Mesenchymal stem cell (in vitro differentiated cells and primary cell): Measurements from ENCODE around the gene MED8.

ENCODE experiments used
- DNase-seq: peaks from one replicate; pipeline ENCODE4 v3.0.0-alpha.2; 2013
- H2AFZ ChIP-seq: one replicate; pipeline ENCODE4 v1.6.1; 2013; ENCODE audit warnings: low read depth, mild to moderate bottlenecking, control low read depth, inconsistent platforms, low read length, moderate library complexity
- H2AK5ac ChIP-seq: 2 replicates; pipeline ENCODE4 v1.6.1; 2013; ENCODE audit warnings: low read length, moderate library complexity, mild to moderate bottlenecking, inconsistent platforms; ENCODE audit not compliant: severe bottlenecking
- H2BK120ac ChIP-seq: one replicate; pipeline ENCODE4 v1.6.1; 2013; ENCODE audit warnings: low read depth, mild to moderate bottlenecking, inconsistent platforms, low read length, moderate library complexity
- H2BK12ac ChIP-seq, 2 experiments: one replicate each; pipeline ENCODE4 v1.6.1; 2013; ENCODE audit warnings: inconsistent platforms in 2 of 2, low read length in 2 of 2, mild to moderate bottlenecking in 2 of 2, moderate library complexity in 2 of 2, control low read depth in 1 of 2
- H2BK15ac ChIP-seq: one replicate; pipeline ENCODE4 v1.6.1; 2013; ENCODE audit warnings: mild to moderate bottlenecking, low read depth, inconsistent platforms; ENCODE audit not compliant: poor library complexity, severe bottlenecking
- H2BK5ac ChIP-seq: 2 replicates; pipeline ENCODE4 v1.6.1; 2013; ENCODE audit warnings: low read depth, mild to moderate bottlenecking, low read length, control low read depth, inconsistent platforms; ENCODE audit not compliant: poor library complexity, severe bottlenecking
- H3K14ac ChIP-seq, 2 experiments: one replicate each; pipeline ENCODE4 v1.6.1; 2013; ENCODE audit warnings: inconsistent platforms in 2 of 2, low read length in 2 of 2, control low read depth in 1 of 2, mild to moderate bottlenecking in 1 of 2, moderate library complexity in 1 of 2
- H3K18ac ChIP-seq, 2 experiments: one replicate each; pipeline ENCODE4 v1.6.1; 2013; ENCODE audit warnings: inconsistent platforms in 2 of 2, low read length in 2 of 2, control low read depth in 1 of 2, low read depth in 1 of 2, mild to moderate bottlenecking in 1 of 2
- H3K23ac ChIP-seq, 2 experiments: one replicate each; pipeline ENCODE4 v1.6.1; 2013; ENCODE audit warnings: inconsistent platforms in 2 of 2, low read length in 2 of 2, mild to moderate bottlenecking in 2 of 2, moderate library complexity in 2 of 2, control low read depth in 1 of 2
- H3K27ac ChIP-seq: 2 replicates; pipeline ENCODE4 v1.5.1; 2013; ENCODE audit warnings: mild to moderate bottlenecking, moderate library complexity, low read length, control low read depth, inconsistent platforms; ENCODE audit not compliant: poor library complexity, severe bottlenecking
- H3K27me3 ChIP-seq, 2 experiments: 2 replicates each; pipeline versions ENCODE4 v1.6.1 to v1.7.0; 2013; ENCODE audit warnings: low read length in 2 of 2, mild to moderate bottlenecking in 2 of 2, moderate library complexity in 2 of 2, control low read depth in 1 of 2, inconsistent platforms in 1 of 2; ENCODE audit not compliant: control insufficient read depth in 1 of 2, insufficient read depth in 1 of 2
- H3K36me3 ChIP-seq, 2 experiments: 2 replicates each; pipeline versions ENCODE4 v1.6.1 to v1.7.0; 2013; ENCODE audit warnings: low read length in 2 of 2, control low read depth in 1 of 2, inconsistent platforms in 1 of 2, low read depth in 1 of 2, mild to moderate bottlenecking in 1 of 2; ENCODE audit not compliant: insufficient read depth in 2 of 2, control insufficient read depth in 1 of 2
- H3K4ac ChIP-seq, 2 experiments: one replicate each; pipeline ENCODE4 v1.6.1; 2013; ENCODE audit warnings: inconsistent platforms in 2 of 2, low read length in 2 of 2, mild to moderate bottlenecking in 2 of 2, moderate library complexity in 2 of 2, control low read depth in 1 of 2, low read depth in 1 of 2
- H3K4me1 ChIP-seq: 2 replicates; pipeline ENCODE4 v1.6.1; 2013; ENCODE audit warnings: low read depth, low read length, control low read depth; ENCODE audit not compliant: control insufficient read depth, insufficient read depth
- H3K4me2 ChIP-seq: 2 replicates; pipeline ENCODE4 v1.6.1; 2013; ENCODE audit warnings: low read length, mild to moderate bottlenecking, inconsistent platforms; ENCODE audit not compliant: poor library complexity, severe bottlenecking
- H3K4me3 ChIP-seq, 2 experiments: 2 replicates each; pipeline versions ENCODE4 v1.5.1 to v1.7.0; 2013; ENCODE audit warnings: low read length in 2 of 2, mild to moderate bottlenecking in 2 of 2, control low read depth in 1 of 2, low read depth in 1 of 2; ENCODE audit not compliant: insufficient read depth in 1 of 2
- H3K79me1 ChIP-seq: replicated peaks from 2 replicates; pipeline ENCODE4 v1.6.1; 2013; ENCODE audit warnings: mild to moderate bottlenecking, control low read depth, low read length, inconsistent platforms; ENCODE audit not compliant: poor library complexity, severe bottlenecking
- H3K9ac ChIP-seq: 2 replicates; pipeline ENCODE4 v1.7.0; 2013; ENCODE audit warnings: mild to moderate bottlenecking, low read length, moderate library complexity
- H3K9me3 ChIP-seq: 2 replicates; pipeline ENCODE4 v1.7.0; 2013; ENCODE audit warnings: mild to moderate bottlenecking, low read length; ENCODE audit not compliant: control insufficient read depth
- H4K8ac ChIP-seq: one replicate; pipeline ENCODE4 v1.6.1; 2013; ENCODE audit warnings: inconsistent platforms, mild to moderate bottlenecking, low read length, moderate library complexity
- H4K91ac ChIP-seq: one replicate; pipeline ENCODE4 v1.6.1; 2013; ENCODE audit warnings: mild to moderate bottlenecking, low read length, inconsistent platforms
- WGBS: methylation state at CpG from one replicate; pipeline ENCODE4 v1.1.7; 2013; ENCODE audit warnings: mixed read lengths; 5-methylcytosine and 5-hydroxymethylcytosine counted together

MED8 gene

DNA sequence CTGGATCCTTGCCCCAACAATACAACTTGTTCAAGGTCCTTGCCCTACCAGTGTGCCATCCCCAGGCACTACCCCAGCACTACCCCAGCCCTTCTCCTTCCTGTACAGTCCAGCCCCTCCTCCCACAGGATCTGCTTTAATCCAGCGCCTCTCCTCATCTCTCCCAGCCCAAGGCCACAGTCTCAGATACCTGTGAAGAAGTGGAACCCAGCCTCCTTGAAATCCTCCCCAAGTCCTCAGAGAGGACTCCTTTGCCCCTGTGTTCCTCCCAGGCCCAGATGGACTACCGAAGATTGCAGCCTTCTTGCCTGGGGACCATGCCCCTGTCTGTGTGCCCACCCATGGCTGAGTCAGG lies 37.3 kb downstream of the MED8 start:
- H3K4me1 ChIP-seq, result peaks cover 16% of the 10 kb centered on the region
- H3K9me3 ChIP-seq, result no peaks in the 10 kb centered on the region
- no peak for DNase-seq
- WGBS, result 98% methylated on average over 2 of the region's 2 CpGs
- no peak overlapping the region for H2BK15ac ChIP-seq
- peak overlapping the region; percentile 62 for H4K91ac ChIP-seq
- H3K14ac ChIP-seq, result peak overlapping the region in 1 of 2 experiments; percentile 11
- no peaks in the 10 kb centered on the region for H3K79me1 ChIP-seq
- H3K4ac ChIP-seq, result no peak overlapping the region
- no peak overlapping the region for H2BK12ac ChIP-seq
- no peak overlapping the region for H2AFZ ChIP-seq
- H3K27ac ChIP-seq, result no peak overlapping the region
- no peak overlapping the region for H3K9ac ChIP-seq
- peak overlapping the region in 1 of 2 experiments; percentile 41 for H3K23ac ChIP-seq
- H2AK5ac ChIP-seq, result no peak overlapping the region
- no peaks in the 10 kb centered on the region for H3K36me3 ChIP-seq
- H4K8ac ChIP-seq, result no peak overlapping the region
- H3K18ac ChIP-seq, result no peak overlapping the region
- H2BK5ac ChIP-seq, result no peak overlapping the region
- no peaks in the 10 kb centered on the region for H3K27me3 ChIP-seq
- H3K4me2 ChIP-seq, result no peak overlapping the region
- no peak overlapping the region for H3K4me3 ChIP-seq
- H2BK120ac ChIP-seq, result no peak overlapping the region

DNA sequence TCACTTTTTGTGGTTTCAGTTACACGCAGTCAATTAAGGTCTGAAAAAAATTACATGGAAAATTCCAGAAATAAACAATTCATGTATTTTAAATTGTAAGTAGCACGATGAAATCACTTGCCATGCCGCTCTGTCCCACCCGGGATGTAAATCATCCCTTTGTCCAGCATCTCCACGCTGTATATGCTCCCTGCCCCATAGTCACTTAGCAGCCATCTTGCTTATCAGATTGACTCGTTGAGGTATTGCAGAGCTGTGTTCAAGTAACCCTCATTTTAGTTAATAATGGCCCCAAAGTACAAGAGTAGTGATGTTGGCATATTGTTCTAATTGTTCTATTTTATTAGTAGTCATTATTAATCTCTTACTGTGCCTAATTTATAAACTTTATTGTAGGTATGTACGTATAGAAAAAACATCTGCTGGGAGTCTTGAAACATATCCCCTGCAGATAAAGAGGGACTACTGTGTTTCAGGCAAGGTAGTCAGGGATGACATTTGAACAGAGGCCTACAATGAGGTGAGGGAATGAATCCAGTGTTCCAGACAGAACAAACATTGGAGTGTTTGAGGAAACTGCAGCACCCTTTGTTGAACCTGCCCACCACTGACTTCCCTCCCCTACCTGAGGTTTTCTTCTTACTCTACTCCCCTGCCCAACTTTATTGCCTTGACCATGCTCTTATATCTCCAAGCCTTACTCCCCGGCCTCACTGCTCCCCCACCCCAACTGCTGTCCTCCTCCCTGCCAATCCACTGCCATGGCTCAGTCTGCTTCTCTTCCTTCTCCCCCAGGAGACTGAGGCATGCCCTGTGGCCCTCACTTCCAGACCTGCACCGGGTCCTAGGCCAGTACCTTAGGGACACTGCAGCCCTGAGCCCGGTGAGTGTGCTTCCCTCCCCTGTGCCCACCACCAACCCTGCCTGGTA lies 37.9 kb downstream of the MED8 start:
- DNase-seq, result no peak
- 96% methylated on average over 9 of the region's 10 CpGs for WGBS

GRCh38 chr1:43350976-43351375 lies 38.6 kb downstream of the MED8 start:
- H3K4me2 ChIP-seq, result no peak overlapping the region
- H3K4ac ChIP-seq, result no peak overlapping the region
- H2BK12ac ChIP-seq, result no peak overlapping the region
- no peak overlapping the region for H3K14ac ChIP-seq
- H3K27me3 ChIP-seq, result no peaks in the 10 kb centered on the region
- DNase-seq, result no peak
- H2AK5ac ChIP-seq, result no peak overlapping the region
- H3K9ac ChIP-seq, result no peak overlapping the region
- H2BK5ac ChIP-seq, result no peak overlapping the region
- no peak overlapping the region for H3K18ac ChIP-seq
- no peak overlapping the region for H2BK120ac ChIP-seq
- H3K79me1 ChIP-seq, result no peaks in the 10 kb centered on the region
- H3K4me3 ChIP-seq, result no peak overlapping the region
- H3K4me1 ChIP-seq, result peaks cover 16% of the 10 kb centered on the region
- no peak overlapping the region for H3K23ac ChIP-seq
- WGBS, result no CpG with 5 or more reads among the region's 1 CpG
- H2BK15ac ChIP-seq, result no peak overlapping the region
- H2AFZ ChIP-seq, result no peak overlapping the region
- no peaks in the 10 kb centered on the region for H3K36me3 ChIP-seq
- no peak overlapping the region for H3K27ac ChIP-seq
- no peak overlapping the region for H4K91ac ChIP-seq
- no peaks in the 10 kb centered on the region for H3K9me3 ChIP-seq
- no peak overlapping the region for H4K8ac ChIP-seq

More for the DNA sequence above, 37.9 kb downstream of the MED8 start:
- no peak overlapping the region for H2AFZ ChIP-seq
- peak overlapping the region; percentile 62 for H4K91ac ChIP-seq
- H2AK5ac ChIP-seq, result no peak overlapping the region
- no peaks in the 10 kb centered on the region for H3K36me3 ChIP-seq
- no peak overlapping the region for H3K18ac ChIP-seq
- H3K4ac ChIP-seq, result no peak overlapping the region
- peak overlapping the region in 1 of 2 experiments; percentile 11 for H3K14ac ChIP-seq
- no peak overlapping the region for H3K4me2 ChIP-seq
- H3K23ac ChIP-seq, result no peak overlapping the region
- H3K4me1 ChIP-seq, result peaks cover 16% of the 10 kb centered on the region
- H2BK15ac ChIP-seq, result no peak overlapping the region
- H2BK120ac ChIP-seq, result no peak overlapping the region
- H4K8ac ChIP-seq, result no peak overlapping the region
- H3K27me3 ChIP-seq, result no peaks in the 10 kb centered on the region
- no peak overlapping the region for H3K9ac ChIP-seq
- no peak overlapping the region for H2BK12ac ChIP-seq
- H2BK5ac ChIP-seq, result no peak overlapping the region
- no peaks in the 10 kb centered on the region for H3K9me3 ChIP-seq
- no peak overlapping the region for H3K27ac ChIP-seq
- no peaks in the 10 kb centered on the region for H3K79me1 ChIP-seq
- no peak overlapping the region for H3K4me3 ChIP-seq

DNA sequence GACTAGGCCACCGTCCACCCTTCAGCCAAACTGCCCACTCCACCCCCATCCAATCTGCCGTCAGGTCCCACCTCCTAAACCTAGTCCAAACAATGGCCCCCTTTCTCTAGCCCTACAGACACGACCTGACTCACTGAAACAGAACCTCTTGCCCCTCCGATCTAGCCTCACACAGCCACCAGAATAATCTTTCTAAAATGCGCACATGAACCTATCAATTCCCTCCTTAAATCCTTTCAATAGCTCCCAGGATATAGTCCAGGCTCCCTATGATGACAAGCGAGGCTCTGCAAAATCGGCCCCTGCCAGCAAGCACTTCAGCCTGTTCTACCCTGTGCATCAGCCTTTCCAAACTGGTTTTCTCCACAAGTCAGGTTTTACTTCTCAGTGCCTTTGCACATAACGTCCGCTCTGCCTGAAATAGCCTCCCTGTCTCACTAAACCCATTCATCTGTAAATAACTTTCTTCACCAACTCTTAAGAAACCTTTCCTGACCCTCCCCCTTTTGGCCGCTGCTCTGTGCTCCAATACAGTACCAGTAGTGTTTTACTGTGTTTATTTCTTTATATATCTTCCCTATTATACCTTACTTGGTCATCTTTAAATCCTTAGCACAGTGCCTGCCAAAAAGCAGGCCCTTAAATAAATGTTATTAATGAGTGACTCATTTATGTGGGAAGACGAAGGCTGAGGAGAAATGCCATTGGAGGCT lies 39.9 kb downstream of the MED8 start:
- Histone ChIP-seq H2BK5ac (peak overlapping the region; percentile 5), H3K4me1 (peaks cover 16% of the 10 kb centered on the region), H3K79me1 (no peaks in the 10 kb centered on the region), H3K27ac (peak overlapping the region; percentile 90), H3K18ac (peak overlapping the region; percentile 77 to 97), H2AFZ (peak overlapping the region; percentile 85), H2AK5ac (peak overlapping the region; percentile 17), H4K8ac (peak overlapping the region; percentile 91), H3K23ac (peak overlapping the region in 1 of 2 experiments; percentile 66), H3K4me3 (peak overlapping the region; percentile 68 to 78), H3K27me3 (no peaks in the 10 kb centered on the region), H2BK15ac (peak overlapping the region; percentile 86), H2BK12ac (peak overlapping the region in 1 of 2 experiments; percentile 51), H3K36me3 (no peaks in the 10 kb centered on the region), H2BK120ac (no peak overlapping the region), H3K14ac (peak overlapping the region in 1 of 2 experiments; percentile 61), H3K9ac (peak overlapping the region; percentile 74), H3K4me2 (peak overlapping the region; percentile 73), H4K91ac (peak overlapping the region; percentile 73), H3K4ac (peak overlapping the region; percentile 80 to 85), H3K9me3 (no peaks in the 10 kb centered on the region)
- WGBS, result 24% methylated on average over 10 of the region's 11 CpGs
- peak; percentile 58 for DNase-seq
